Measurements from ENCODE around the gene PARP4.
"Not testable (repeated sequence)": the region's sequence is repeated elsewhere in the genome, so short reads cannot be mapped to it uniquely, and the experiment has no call there.

DNA sequence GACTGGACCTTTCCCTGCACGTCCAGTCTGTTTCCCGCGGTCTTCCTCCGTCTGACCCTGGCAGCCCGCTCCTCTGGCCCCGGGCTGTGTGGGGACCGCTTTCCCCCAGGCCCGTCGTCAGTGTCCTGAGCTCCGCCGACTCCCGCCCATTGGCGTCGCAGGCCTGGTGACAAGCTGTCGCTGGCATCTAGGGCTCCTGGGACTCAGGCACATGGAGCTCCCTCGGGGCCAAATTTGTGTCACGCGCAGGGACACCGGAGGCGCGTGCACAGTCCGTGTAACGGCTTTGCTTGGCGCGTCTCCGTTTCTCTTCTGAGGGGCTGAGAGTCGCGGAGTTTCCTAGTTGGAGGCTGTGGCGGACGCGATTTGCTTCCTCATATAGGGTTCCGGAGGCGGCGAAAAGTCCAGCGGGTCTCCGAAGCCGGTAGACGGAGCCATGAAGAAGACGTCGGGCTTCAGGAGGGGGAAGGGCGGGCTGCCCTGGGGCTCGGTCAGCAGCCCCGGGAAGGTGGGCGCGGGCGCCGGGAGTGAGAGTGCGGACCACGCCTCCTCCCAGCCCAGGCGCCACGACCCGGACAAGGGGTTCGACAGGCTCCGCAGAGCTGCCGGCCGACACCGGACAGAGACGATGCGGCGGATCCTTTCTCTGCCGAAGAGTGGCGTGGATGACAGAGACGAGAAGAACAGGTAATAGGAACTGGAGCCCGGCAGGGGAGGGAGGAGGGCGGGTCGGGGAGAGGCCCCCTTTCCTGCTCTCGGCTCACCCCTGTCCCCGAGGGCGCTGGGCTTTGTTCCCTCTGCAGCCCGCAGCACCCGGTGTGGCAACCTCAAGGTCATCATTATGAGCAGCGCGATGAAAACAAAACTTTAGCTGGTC lies 29.1 kb upstream of the PARP4 start:
- not testable (repeated sequence) for TF ChIP-seq CTCF, POLR2A (IDR thresholded peaks at IDR 0.05)
